GM10266 (cell line): Measurements from ENCODE around the gene COMMD1.

ENCODE experiments used
- DNase-seq: peaks from one replicate; pipeline ENCODE4 v3.0.0; 2012; ENCODE audit errors: extremely low spot score
- CTCF ChIP-seq: IDR thresholded peaks from 2 replicates; pipeline ENCODE4 v1.5.1; 2012; ENCODE audit warnings: mild to moderate bottlenecking, low read depth; ENCODE audit not compliant: control insufficient read depth, insufficient read depth; ENCODE audit errors: missing control alignments

COMMD1 gene

GRCh38 chr2:61926531-61927477 is 21.3 kb downstream of the COMMD1 start:
- DNase-seq, result no peak
- no peak for TF ChIP-seq CTCF

GRCh38 chr2:61928826-61929461 is 23.5 kb downstream of the COMMD1 start:
- no peak for TF ChIP-seq CTCF
- no peak for DNase-seq

GRCh38 chr2:61937098-61937497 is 31.6 kb downstream of the COMMD1 start:
- no peak for TF ChIP-seq CTCF
- no peak for DNase-seq

GRCh38 chr2:61937886-61938285 is 32.4 kb downstream of the COMMD1 start:
- DNase-seq, result no peak
- TF ChIP-seq CTCF, result no peak

GRCh38 chr2:61938511-61938910 is 33.0 kb downstream of the COMMD1 start:
- no peak for TF ChIP-seq CTCF
- no peak for DNase-seq

- DNase-seq, result peak; percentile 11
- no peak for TF ChIP-seq CTCF
Observed at GRCh38 chr2:61943251-61943650, 37.8 kb downstream of the COMMD1 start.

- no peak for DNase-seq
- no peak for TF ChIP-seq CTCF
Observed at GRCh38 chr2:61946666-61947065, 41.2 kb downstream of the COMMD1 start.
